K562 (cell line): ENCODE data around the gene MRPL2. TPM values are rescaled to one million over a fixed set of nuclear protein-coding genes. Genes with fewer than 3 reads are reported as not detected.

Experiments used
- ARID3B ChIP-seq: fragments of 250-450 bp; sonication (Bioruptor Pico); IDR thresholded peaks from 2 replicates; pipeline ENCODE4 v1.4.0; 2020; ENCODE audit warnings: borderline replicate concordance
- BHLHE40 ChIP-seq: IDR thresholded peaks from 2 replicates; pipeline ENCODE4 v1.6.1; 2011; ENCODE audit warnings: low read length, improper control_type of control experiment
- CC2D1A ChIP-seq: fragments of 450-650 bp; IDR thresholded peaks from 2 replicates; pipeline ENCODE4 v1.6.1; 2017; ENCODE audit warnings: mild to moderate bottlenecking
- DMBX1 ChIP-seq: fragments of 250-450 bp; sonication (Bioruptor Pico); IDR thresholded peaks from 2 replicates; pipeline ENCODE4 v1.8.0; 2022; ENCODE audit warnings: inconsistent platforms, mild to moderate bottlenecking, moderate library complexity, borderline replicate concordance
- ESRRA ChIP-seq: fragments of 450-650 bp; IDR thresholded peaks from 2 replicates; pipeline ENCODE4 v1.6.1; 2014; ENCODE audit warnings: low read depth, mild to moderate bottlenecking, moderate library complexity, borderline replicate concordance
- GATAD2A ChIP-seq: fragments of 450-650 bp; IDR thresholded peaks from 2 replicates; pipeline ENCODE4 v1.6.1; 2017
- HLTF ChIP-seq: fragments of 450-650 bp; IDR thresholded peaks from 2 replicates; pipeline ENCODE4 v1.6.1; 2016
- MECOM ChIP-seq: fragments of 250-450 bp; sonication (Bioruptor Pico); IDR thresholded peaks from 2 replicates; pipeline ENCODE4 v1.8.0; 2022; ENCODE audit warnings: inconsistent platforms
- MXI1 ChIP-seq: IDR thresholded peaks from 2 replicates; pipeline ENCODE4 v1.6.1; 2011; ENCODE audit warnings: low read depth, mild to moderate bottlenecking, improper control_type of control experiment, low read length
- MYBL2 ChIP-seq, 2 experiments: fragments of 450-650 bp in 1 of 2; sonication (generic) in 1 of 2; formaldehyde crosslinking in 1 of 2; IDR thresholded peaks; 2 replicates each; pipeline versions ENCODE4 v1.6.1 to v1.8.1; 2017 to 2022; ENCODE audit warnings: borderline replicate concordance in 1 of 2, inconsistent platforms in 1 of 2, low read depth in 1 of 2, mild to moderate bottlenecking in 1 of 2, missing genetic modification reagents in 1 of 2, moderate library complexity in 1 of 2
- NEUROD1 ChIP-seq: fragments of 150-350 bp; IDR thresholded peaks from 2 replicates; pipeline ENCODE4 v1.6.1; 2014; ENCODE audit warnings: borderline replicate concordance, low read length, low read depth; ENCODE audit not compliant: partially characterized antibody
- NR1H2 ChIP-seq: sonication (generic); formaldehyde crosslinking; IDR thresholded peaks from 2 replicates; pipeline ENCODE4 v1.4.0; 2020; ENCODE audit warnings: mild to moderate bottlenecking, missing genetic modification reagents
- TAF1 ChIP-seq: IDR thresholded peaks from 2 replicates; pipeline ENCODE4 v1.6.1; 2011; ENCODE audit warnings: mild to moderate bottlenecking, low read length, moderate library complexity; ENCODE audit not compliant: insufficient read depth, control insufficient read depth, severe bottlenecking; ENCODE audit errors: extremely low read depth
- TFE3 ChIP-seq: fragments of 450-650 bp; formaldehyde crosslinking; IDR thresholded peaks from 2 replicates; pipeline ENCODE4 v1.4.0; 2020; ENCODE audit warnings: mild to moderate bottlenecking, mixed read lengths
- THRB ChIP-seq: fragments of 450-650 bp; formaldehyde crosslinking; conservative IDR thresholded peaks from 2 replicates; pipeline ENCODE4 v1.4.0; 2022; ENCODE audit warnings: mild to moderate bottlenecking, missing genetic modification characterization
- ZBTB34 ChIP-seq: fragments of 250-450 bp; sonication (Bioruptor Pico); IDR thresholded peaks from 2 replicates; pipeline ENCODE4 v1.8.0; 2021; ENCODE audit warnings: mild to moderate bottlenecking, moderate library complexity
- ZNF274 ChIP-seq: IDR thresholded peaks from 2 replicates; pipeline ENCODE4 v1.6.1; 2011; ENCODE audit warnings: low read depth, mild to moderate bottlenecking, low read length, moderate library complexity, borderline replicate concordance
- ZNF57 ChIP-seq: fragments of 450-650 bp; formaldehyde crosslinking; IDR thresholded peaks from 2 replicates; pipeline ENCODE4 v1.4.0; 2020; ENCODE audit warnings: mild to moderate bottlenecking, moderate library complexity
- polyA plus RNA-seq, 8 experiments: library from polyadenylated mRNA; depleted of rRNA in 4 of 8; stranded (reverse) in 5 of 8; unstranded in 3 of 8; fragments of >200 nt; fragmentation: Nextera tagmentation in 2 of 8; fragmentation: Illumina TruSeq in 1 of 8; extraction: Ambion mirVana in 2 of 8; extraction: Trizol in 1 of 8; gene quantifications; 2 replicates each; pipeline versions ENCODE4 v1.2.1 to v1.2.3, GENCODE V29; 2011 to 2014; ENCODE audit warnings: inconsistent platforms in 1 of 8, missing spikeins in 1 of 8
- total RNA-seq, 7 experiments: library from RNA; depleted of rRNA in 6 of 7; stranded (reverse); fragments of >200 nt in 6 of 7; fragmentation: Illumina TruSeq in 2 of 7; extraction: Trizol in 2 of 7; gene quantifications; 2 replicates each; pipeline versions ENCODE4 v1.2.1 to v1.2.3, GENCODE V29; 2011 to 2021; ENCODE audit warnings: low replicate concordance in 1 of 7

MRPL2 gene
- total and polyA plus RNA-seq, 9 of the 15 experiments (the other 6 are each of a cell fraction or from before 2014, with no cell fraction given) = 63.1 to 262 (median 121) TPM

GRCh38 chr6:43013097-43013842 lies 46.0 kb downstream of the MRPL2 start (continued):
- no peak for TF ChIP-seq MECOM
- TF ChIP-seq ARID3B (CRISPR knock-in tag) = no peak
- TF ChIP-seq ZNF57 (CRISPR knock-in tag) = peak; percentile 3; the same call in 1 of the 2 replicates
- TF ChIP-seq THRB (CRISPR knock-in tag) = no peak; the same call in 1 of the 2 replicates
- TF ChIP-seq NEUROD1 = no peak
- TF ChIP-seq ESRRA = no peak
- no peak for TF ChIP-seq MYBL2 (IDR thresholded peaks at IDR 0.05; ENCODE audit: low read depth)
- no peak for TF ChIP-seq MYBL2 (CRISPR knock-in tag; IDR thresholded peaks at IDR 0.05; ENCODE audit: borderline replicate concordance)
- TF ChIP-seq BHLHE40 = no peak
- TF ChIP-seq TAF1 = no peak
- 0 out of 2 replicates have a peak, but pooled peaks have one; percentile 47 for TF ChIP-seq MXI1
- TF ChIP-seq CC2D1A = no peak
- TF ChIP-seq ZNF274 = no peak
- peak; percentile 80; the same call in 1 of the 2 replicates for TF ChIP-seq HLTF
- no peak for TF ChIP-seq GATAD2A
- no peak for TF ChIP-seq ZBTB34 (CRISPR knock-in tag)
- no peak for TF ChIP-seq NR1H2 (CRISPR knock-in tag)
- TF ChIP-seq DMBX1 (CRISPR knock-in tag) = no peak
- no peak for TF ChIP-seq TFE3 (CRISPR knock-in tag)
